ENCODE measurements around the gene IL1RAPL2.

The IL1RAPL2 gene

DNA sequence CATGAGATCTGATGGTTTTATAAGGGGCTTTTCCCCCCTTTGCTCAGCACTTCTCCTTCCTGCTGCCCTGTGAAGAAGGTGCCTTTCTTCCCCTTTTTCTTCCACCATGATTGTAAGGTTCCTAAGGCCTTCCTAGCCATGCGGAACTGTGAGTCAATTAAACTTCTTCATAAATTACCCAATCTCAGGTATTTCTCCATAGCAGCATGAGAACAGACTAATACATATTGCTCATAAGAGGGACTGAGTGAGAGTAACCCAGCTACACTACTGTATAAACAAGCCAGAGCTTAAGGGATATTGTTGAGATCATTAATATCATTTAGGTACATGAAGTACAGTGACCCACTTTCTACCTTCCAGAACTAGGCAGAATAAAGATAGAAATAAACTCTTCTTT is 551.6 kb downstream of the IL1RAPL2 start:
- Mint-ChIP-seq H3K9me3 (peaks cover 6% of the 10 kb centered on the region), H3K27me3 (ENCODE audit: low read depth) (no peaks in the 10 kb centered on the region), H3K4me1 (peaks cover 11% of the 10 kb centered on the region), H3K27ac (no peak overlapping the region), H3K4me3 (no peak overlapping the region), H3K36me3 (ENCODE audit: low read depth) (no peaks in the 10 kb centered on the region)
- TF ChIP-seq, protein P1, sequence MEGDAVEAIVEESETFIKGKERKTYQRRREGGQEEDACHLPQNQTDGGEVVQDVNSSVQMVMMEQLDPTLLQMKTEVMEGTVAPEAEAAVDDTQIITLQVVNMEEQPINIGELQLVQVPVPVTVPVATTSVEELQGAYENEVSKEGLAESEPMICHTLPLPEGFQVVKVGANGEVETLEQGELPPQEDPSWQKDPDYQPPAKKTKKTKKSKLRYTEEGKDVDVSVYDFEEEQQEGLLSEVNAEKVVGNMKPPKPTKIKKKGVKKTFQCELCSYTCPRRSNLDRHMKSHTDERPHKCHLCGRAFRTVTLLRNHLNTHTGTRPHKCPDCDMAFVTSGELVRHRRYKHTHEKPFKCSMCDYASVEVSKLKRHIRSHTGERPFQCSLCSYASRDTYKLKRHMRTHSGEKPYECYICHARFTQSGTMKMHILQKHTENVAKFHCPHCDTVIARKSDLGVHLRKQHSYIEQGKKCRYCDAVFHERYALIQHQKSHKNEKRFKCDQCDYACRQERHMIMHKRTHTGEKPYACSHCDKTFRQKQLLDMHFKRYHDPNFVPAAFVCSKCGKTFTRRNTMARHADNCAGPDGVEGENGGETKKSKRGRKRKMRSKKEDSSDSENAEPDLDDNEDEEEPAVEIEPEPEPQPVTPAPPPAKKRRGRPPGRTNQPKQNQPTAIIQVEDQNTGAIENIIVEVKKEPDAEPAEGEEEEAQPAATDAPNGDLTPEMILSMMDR (IDR thresholded peaks at IDR 0.05; ENCODE audit: unreplicated experiment in 3 of 3) = no peak

- H3K4me1 Mint-ChIP-seq = peaks cover 11% of the 10 kb centered on the region
- no peak overlapping the region for H3K4me3 Mint-ChIP-seq
- H3K36me3 Mint-ChIP-seq (ENCODE audit: low read depth) = no peaks in the 10 kb centered on the region
- H3K27me3 Mint-ChIP-seq (ENCODE audit: low read depth) = no peaks in the 10 kb centered on the region
- peak overlapping the region; percentile 45 to 62 (median 53) for H3K27ac Mint-ChIP-seq
- H3K9me3 Mint-ChIP-seq = peaks cover 6% of the 10 kb centered on the region
- TF ChIP-seq, protein P1 (IDR thresholded peaks at IDR 0.05; ENCODE audit: unreplicated experiment in 3 of 3) = no peak
Measured at GRCh38 chrX:105120463-105120862, 554.5 kb downstream of the IL1RAPL2 start.

DNA sequence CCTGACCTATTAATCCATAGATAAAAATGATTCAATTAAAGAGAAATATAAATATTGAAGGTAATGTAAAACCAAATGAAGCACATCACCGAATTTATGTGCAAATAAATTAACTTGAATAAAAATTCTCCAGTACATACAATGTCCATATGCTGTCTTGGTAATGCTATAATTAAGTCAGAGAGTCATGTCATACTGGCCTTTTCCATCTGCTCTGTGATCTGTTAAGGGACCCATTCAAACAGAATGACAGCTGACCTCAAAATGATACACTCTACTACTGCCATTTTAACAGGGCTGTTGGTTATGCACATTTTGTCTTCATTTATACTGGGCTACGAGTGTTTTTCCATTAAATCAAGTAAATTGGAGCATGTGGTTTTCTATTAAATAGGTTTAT is 555.2 kb downstream of the IL1RAPL2 start:
- H3K4me3 Mint-ChIP-seq = no peak overlapping the region
- H3K36me3 Mint-ChIP-seq (ENCODE audit: low read depth) = no peaks in the 10 kb centered on the region
- TF ChIP-seq, protein P1 (IDR thresholded peaks at IDR 0.05; ENCODE audit: unreplicated experiment in 3 of 3) = no peak
- H3K9me3 Mint-ChIP-seq = peaks cover 6% of the 10 kb centered on the region
- H3K4me1 Mint-ChIP-seq = peaks cover 11% of the 10 kb centered on the region
- no peaks in the 10 kb centered on the region for H3K27me3 Mint-ChIP-seq (ENCODE audit: low read depth)
- no peak overlapping the region for H3K27ac Mint-ChIP-seq

GRCh38 chrX:105126201-105126600 is 560.2 kb downstream of the IL1RAPL2 start:
- no peaks in the 10 kb centered on the region for H3K4me1 Mint-ChIP-seq

GRCh38 chrX:105134273-105134672 is 568.3 kb downstream of the IL1RAPL2 start:
- Mint-ChIP-seq H3K9me3 (no peaks in the 10 kb centered on the region), H3K27me3 (ENCODE audit: low read depth) (no peaks in the 10 kb centered on the region), H3K4me3 (no peak overlapping the region), H3K27ac (no peak overlapping the region), H3K36me3 (ENCODE audit: low read depth) (no peaks in the 10 kb centered on the region), H3K4me1 (no peaks in the 10 kb centered on the region)
- TF ChIP-seq, protein P1 (IDR thresholded peaks at IDR 0.05; ENCODE audit: unreplicated experiment in 3 of 3) = no peak

More at GRCh38 chrX:105126201-105126600, 560.2 kb downstream of the IL1RAPL2 start:
- Mint-ChIP-seq H3K4me3 (no peak overlapping the region), H3K9me3 (no peaks in the 10 kb centered on the region), H3K27ac (no peak overlapping the region), H3K27me3 (ENCODE audit: low read depth) (no peaks in the 10 kb centered on the region), H3K36me3 (ENCODE audit: low read depth) (no peaks in the 10 kb centered on the region)
- TF ChIP-seq, protein P1 (IDR thresholded peaks at IDR 0.05; ENCODE audit: unreplicated experiment in 3 of 3) = no peak

GRCh38 chrX:105136786-105137185 is 570.8 kb downstream of the IL1RAPL2 start:
- Mint-ChIP-seq H3K27ac (no peak overlapping the region), H3K4me1 (no peaks in the 10 kb centered on the region), H3K4me3 (no peak overlapping the region), H3K9me3 (no peaks in the 10 kb centered on the region), H3K36me3 (ENCODE audit: low read depth) (no peaks in the 10 kb centered on the region), H3K27me3 (ENCODE audit: low read depth) (no peaks in the 10 kb centered on the region)
- TF ChIP-seq, protein P1 (IDR thresholded peaks at IDR 0.05; ENCODE audit: unreplicated experiment in 3 of 3) = no peak

Measured in nephron (organoid).